GM12878 (cell line): ENCODE results near the gene IER5. TPM values are rescaled to one million over a fixed set of nuclear protein-coding genes. Genes with fewer than 3 reads are reported as not detected.

Experiments
- ASH2L ChIP-seq: fragments of 300-600, 200-600 bp; sonication (generic); IDR thresholded peaks from 2 replicates; pipeline ENCODE4 v1.6.1; 2017; ENCODE audit warnings: low read depth, mild to moderate bottlenecking, borderline replicate concordance
- EED ChIP-seq: sonication (generic); IDR thresholded peaks from 2 replicates; pipeline ENCODE4 v1.6.1; 2016; ENCODE audit warnings: antibody characterized with exemption, low read depth
- ESRRA ChIP-seq: IDR thresholded peaks from 2 replicates; pipeline ENCODE4 v1.6.1; 2012; ENCODE audit warnings: mild to moderate bottlenecking, low read length, improper control_type of control experiment
- MEF2A ChIP-seq: IDR thresholded peaks from 2 replicates; pipeline ENCODE4 v1.6.1; 2011; ENCODE audit warnings: low read depth, mild to moderate bottlenecking, low read length, moderate library complexity; ENCODE audit not compliant: insufficient read depth
- MTA3 ChIP-seq: IDR thresholded peaks from 2 replicates; pipeline ENCODE4 v1.6.1; 2012; ENCODE audit warnings: low read length, inconsistent platforms, borderline replicate concordance
- NR2C1 ChIP-seq: fragments of 450-650 bp; IDR thresholded peaks from 2 replicates; pipeline ENCODE4 v1.6.1; 2017; ENCODE audit warnings: antibody characterized with exemption, mild to moderate bottlenecking, moderate library complexity
- POU2F2 ChIP-seq: IDR thresholded peaks from 3 replicates; pipeline ENCODE4 v1.6.1; 2011; ENCODE audit warnings: low read depth, mild to moderate bottlenecking, low read length, borderline replicate concordance
- RCOR1 ChIP-seq: conservative IDR thresholded peaks from 2 replicates; pipeline ENCODE4 v1.6.1; 2012; ENCODE audit warnings: low read depth, low read length, improper control_type of control experiment
- RELA ChIP-seq: fragments of 450-650 bp; IDR thresholded peaks from 2 replicates; pipeline ENCODE4 v1.8.0; 2014; ENCODE audit warnings: borderline replicate concordance; ENCODE audit not compliant: partially characterized antibody
- RUNX3 ChIP-seq: IDR thresholded peaks from 2 replicates; pipeline ENCODE4 v1.6.1; 2012; ENCODE audit warnings: low read length, inconsistent platforms
- SREBF2 ChIP-seq: IDR thresholded peaks from 2 replicates; pipeline ENCODE4 v1.6.1; 2012; ENCODE audit warnings: mild to moderate bottlenecking, low read length
- WRNIP1 ChIP-seq: IDR thresholded peaks from 2 replicates; pipeline ENCODE4 v1.6.1; 2011; ENCODE audit warnings: low read depth, low read length, improper control_type of control experiment, borderline replicate concordance
- polyA plus RNA-seq, 11 experiments: library from polyadenylated mRNA; depleted of rRNA in 4 of 11; unstranded in 6 of 11; stranded (reverse) in 5 of 11; fragments of >200 nt; fragmentation: Nextera tagmentation in 4 of 11; fragmentation: Illumina TruSeq in 1 of 11; extraction: Ambion mirVana in 4 of 11; extraction: Trizol in 1 of 11; gene quantifications; 1 replicate in 1 of 11; 2 replicates in 10 of 11; pipeline versions ENCODE4 v1.2.1 to v1.2.3, GENCODE V29; 2011 to 2016; ENCODE audit warnings: inconsistent platforms in 2 of 11, missing spikeins in 2 of 11, low read depth in 1 of 11
- total RNA-seq, 4 experiments: library from RNA; depleted of rRNA in 3 of 4; stranded (reverse); fragments of >200 nt in 3 of 4; fragmentation: Illumina TruSeq in 1 of 4; extraction: Trizol in 1 of 4; gene quantifications; 2 replicates each; pipeline versions ENCODE4 v1.2.1 to v1.2.3, GENCODE V29; 2013 to 2021
- TF ChIP-seq, protein P1 (sequence below): IDR thresholded peaks from 2 replicates; pipeline ENCODE4 v1.6.1; 2012; ENCODE audit warnings: low read length, inconsistent platforms
- TF ChIP-seq, protein P2 (sequence below): fragments of 450-650 bp; IDR thresholded peaks from 2 replicates; pipeline ENCODE4 v1.6.1; 2017; ENCODE audit warnings: borderline replicate concordance
- TF ChIP-seq, protein P3 (sequence below): fragments of 450-650 bp; IDR thresholded peaks from 2 replicates; pipeline ENCODE4 v1.6.1; 2017; ENCODE audit warnings: low read depth, mild to moderate bottlenecking, moderate library complexity
- TF ChIP-seq, protein P4 (sequence below): fragments of 150-350 bp; IDR thresholded peaks from 2 replicates; pipeline ENCODE4 v1.6.1; 2014; ENCODE audit warnings: mild to moderate bottlenecking, low read depth, low read length
- TF ChIP-seq, protein P5 (sequence below): IDR thresholded peaks from 2 replicates; pipeline ENCODE4 v1.6.1; 2011; ENCODE audit warnings: mild to moderate bottlenecking, low read depth, low read length, moderate library complexity; ENCODE audit not compliant: insufficient replicate concordance
- TF ChIP-seq, protein P6 (sequence below): IDR thresholded peaks from 2 replicates; pipeline ENCODE4 v1.6.1; 2012; ENCODE audit warnings: low read depth, low read length, improper control_type of control experiment
- TF ChIP-seq, protein P7 (sequence below): IDR thresholded peaks from 2 replicates; pipeline ENCODE4 v1.6.1; 2011; ENCODE audit warnings: low read depth, low read length, improper control_type of control experiment, borderline replicate concordance

Gene IER5
- total and polyA plus RNA-seq, 10 of the 15 experiments (the other 5 are each of a cell fraction or from before 2014, with no cell fraction given), result 4.3 to 75.2 (median 30.5) TPM

DNA sequence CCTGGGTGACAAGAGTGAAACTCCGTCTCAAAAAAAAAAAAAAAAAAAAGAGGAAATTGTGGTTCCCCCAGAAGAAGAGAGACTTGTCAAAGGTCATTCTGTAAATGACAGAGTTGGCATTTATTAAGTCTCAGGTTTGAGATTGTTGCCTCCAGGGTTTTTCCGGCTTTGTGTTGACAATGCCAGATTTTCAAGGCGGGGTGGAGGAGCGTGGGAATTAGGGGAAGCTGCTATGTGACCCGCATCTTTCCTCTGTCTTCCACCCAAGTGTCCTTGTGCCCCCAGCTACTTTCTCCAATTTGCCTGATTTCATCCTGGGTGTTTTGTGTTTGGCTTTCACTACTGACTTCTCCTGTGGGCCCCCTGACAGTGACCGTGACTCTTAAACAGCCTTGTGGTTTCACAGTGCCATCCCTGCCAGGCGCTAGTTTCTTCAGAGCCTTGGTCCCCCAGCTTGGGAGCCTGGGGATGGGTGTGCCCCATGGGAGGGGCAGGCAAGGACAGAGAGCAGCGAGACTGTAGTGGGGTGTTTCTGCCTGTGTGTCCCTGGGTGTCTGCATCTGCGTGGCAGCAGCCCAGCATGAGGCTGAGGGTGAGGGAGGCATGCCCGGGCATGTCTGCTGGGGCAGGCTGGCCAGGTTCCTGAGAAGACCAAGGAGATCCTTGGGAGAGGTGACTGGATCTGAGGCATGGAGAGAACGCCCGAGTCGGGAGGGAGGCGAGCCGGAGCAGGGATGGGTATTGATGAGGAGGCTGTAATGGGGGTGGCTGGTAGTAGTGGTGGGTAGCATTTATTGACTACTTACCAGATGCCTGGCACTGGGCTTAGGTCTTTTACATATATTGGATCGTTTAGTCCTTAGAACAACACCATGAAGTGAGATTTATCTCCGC lies 46.3 kb downstream of the IER5 start (continued):
- TF ChIP-seq, protein P1, sequence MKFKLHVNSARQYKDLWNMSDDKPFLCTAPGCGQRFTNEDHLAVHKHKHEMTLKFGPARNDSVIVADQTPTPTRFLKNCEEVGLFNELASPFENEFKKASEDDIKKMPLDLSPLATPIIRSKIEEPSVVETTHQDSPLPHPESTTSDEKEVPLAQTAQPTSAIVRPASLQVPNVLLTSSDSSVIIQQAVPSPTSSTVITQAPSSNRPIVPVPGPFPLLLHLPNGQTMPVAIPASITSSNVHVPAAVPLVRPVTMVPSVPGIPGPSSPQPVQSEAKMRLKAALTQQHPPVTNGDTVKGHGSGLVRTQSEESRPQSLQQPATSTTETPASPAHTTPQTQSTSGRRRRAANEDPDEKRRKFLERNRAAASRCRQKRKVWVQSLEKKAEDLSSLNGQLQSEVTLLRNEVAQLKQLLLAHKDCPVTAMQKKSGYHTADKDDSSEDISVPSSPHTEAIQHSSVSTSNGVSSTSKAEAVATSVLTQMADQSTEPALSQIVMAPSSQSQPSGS, result no peak
- TF ChIP-seq NR2C1, result no peak
- TF ChIP-seq, protein P2, sequence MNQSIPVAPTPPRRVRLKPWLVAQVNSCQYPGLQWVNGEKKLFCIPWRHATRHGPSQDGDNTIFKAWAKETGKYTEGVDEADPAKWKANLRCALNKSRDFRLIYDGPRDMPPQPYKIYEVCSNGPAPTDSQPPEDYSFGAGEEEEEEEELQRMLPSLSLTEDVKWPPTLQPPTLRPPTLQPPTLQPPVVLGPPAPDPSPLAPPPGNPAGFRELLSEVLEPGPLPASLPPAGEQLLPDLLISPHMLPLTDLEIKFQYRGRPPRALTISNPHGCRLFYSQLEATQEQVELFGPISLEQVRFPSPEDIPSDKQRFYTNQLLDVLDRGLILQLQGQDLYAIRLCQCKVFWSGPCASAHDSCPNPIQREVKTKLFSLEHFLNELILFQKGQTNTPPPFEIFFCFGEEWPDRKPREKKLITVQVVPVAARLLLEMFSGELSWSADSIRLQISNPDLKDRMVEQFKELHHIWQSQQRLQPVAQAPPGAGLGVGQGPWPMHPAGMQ, result no peak
- 0 out of 2 replicates have a peak, but pooled peaks have one; percentile 18 for TF ChIP-seq ESRRA
- TF ChIP-seq, protein P3, sequence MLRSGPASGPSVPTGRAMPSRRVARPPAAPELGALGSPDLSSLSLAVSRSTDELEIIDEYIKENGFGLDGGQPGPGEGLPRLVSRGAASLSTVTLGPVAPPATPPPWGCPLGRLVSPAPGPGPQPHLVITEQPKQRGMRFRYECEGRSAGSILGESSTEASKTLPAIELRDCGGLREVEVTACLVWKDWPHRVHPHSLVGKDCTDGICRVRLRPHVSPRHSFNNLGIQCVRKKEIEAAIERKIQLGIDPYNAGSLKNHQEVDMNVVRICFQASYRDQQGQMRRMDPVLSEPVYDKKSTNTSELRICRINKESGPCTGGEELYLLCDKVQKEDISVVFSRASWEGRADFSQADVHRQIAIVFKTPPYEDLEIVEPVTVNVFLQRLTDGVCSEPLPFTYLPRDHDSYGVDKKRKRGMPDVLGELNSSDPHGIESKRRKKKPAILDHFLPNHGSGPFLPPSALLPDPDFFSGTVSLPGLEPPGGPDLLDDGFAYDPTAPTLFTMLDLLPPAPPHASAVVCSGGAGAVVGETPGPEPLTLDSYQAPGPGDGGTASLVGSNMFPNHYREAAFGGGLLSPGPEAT, result peak; percentile 97
- TF ChIP-seq MEF2A, result peak; percentile 66
- TF ChIP-seq, protein P4, sequence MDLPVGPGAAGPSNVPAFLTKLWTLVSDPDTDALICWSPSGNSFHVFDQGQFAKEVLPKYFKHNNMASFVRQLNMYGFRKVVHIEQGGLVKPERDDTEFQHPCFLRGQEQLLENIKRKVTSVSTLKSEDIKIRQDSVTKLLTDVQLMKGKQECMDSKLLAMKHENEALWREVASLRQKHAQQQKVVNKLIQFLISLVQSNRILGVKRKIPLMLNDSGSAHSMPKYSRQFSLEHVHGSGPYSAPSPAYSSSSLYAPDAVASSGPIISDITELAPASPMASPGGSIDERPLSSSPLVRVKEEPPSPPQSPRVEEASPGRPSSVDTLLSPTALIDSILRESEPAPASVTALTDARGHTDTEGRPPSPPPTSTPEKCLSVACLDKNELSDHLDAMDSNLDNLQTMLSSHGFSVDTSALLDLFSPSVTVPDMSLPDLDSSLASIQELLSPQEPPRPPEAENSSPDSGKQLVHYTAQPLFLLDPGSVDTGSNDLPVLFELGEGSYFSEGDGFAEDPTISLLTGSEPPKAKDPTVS, result no peak
- TF ChIP-seq RUNX3, result no peak
- TF ChIP-seq ASH2L, result no peak
- TF ChIP-seq, protein P5, sequence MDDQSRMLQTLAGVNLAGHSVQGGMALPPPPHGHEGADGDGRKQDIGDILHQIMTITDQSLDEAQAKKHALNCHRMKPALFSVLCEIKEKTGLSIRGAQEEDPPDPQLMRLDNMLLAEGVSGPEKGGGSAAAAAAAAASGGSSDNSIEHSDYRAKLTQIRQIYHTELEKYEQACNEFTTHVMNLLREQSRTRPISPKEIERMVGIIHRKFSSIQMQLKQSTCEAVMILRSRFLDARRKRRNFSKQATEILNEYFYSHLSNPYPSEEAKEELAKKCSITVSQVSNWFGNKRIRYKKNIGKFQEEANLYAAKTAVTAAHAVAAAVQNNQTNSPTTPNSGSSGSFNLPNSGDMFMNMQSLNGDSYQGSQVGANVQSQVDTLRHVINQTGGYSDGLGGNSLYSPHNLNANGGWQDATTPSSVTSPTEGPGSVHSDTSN, result no peak
- TF ChIP-seq MTA3, result no peak
- TF ChIP-seq EED, result peak; percentile 85
- no peak for TF ChIP-seq SREBF2
- no peak for TF ChIP-seq RCOR1
- TF ChIP-seq, protein P6, sequence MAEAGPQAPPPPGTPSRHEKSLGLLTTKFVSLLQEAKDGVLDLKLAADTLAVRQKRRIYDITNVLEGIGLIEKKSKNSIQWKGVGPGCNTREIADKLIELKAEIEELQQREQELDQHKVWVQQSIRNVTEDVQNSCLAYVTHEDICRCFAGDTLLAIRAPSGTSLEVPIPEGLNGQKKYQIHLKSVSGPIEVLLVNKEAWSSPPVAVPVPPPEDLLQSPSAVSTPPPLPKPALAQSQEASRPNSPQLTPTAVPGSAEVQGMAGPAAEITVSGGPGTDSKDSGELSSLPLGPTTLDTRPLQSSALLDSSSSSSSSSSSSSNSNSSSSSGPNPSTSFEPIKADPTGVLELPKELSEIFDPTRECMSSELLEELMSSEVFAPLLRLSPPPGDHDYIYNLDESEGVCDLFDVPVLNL, result no peak
- TF ChIP-seq, protein P7, sequence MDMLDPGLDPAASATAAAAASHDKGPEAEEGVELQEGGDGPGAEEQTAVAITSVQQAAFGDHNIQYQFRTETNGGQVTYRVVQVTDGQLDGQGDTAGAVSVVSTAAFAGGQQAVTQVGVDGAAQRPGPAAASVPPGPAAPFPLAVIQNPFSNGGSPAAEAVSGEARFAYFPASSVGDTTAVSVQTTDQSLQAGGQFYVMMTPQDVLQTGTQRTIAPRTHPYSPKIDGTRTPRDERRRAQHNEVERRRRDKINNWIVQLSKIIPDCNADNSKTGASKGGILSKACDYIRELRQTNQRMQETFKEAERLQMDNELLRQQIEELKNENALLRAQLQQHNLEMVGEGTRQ, result no peak
- TF ChIP-seq WRNIP1, result no peak
- no peak; the same call in 2 of the 3 replicates for TF ChIP-seq POU2F2
- TF ChIP-seq RELA, result no peak
